ENCODE results near the gene NCAPD2. TPM values are rescaled to one million over a fixed set of nuclear protein-coding genes. Genes with fewer than 3 reads are reported as not detected.

NCAPD2 gene
- total RNA-seq, 1 donor from 2014 or later = 96.5 TPM

DNA sequence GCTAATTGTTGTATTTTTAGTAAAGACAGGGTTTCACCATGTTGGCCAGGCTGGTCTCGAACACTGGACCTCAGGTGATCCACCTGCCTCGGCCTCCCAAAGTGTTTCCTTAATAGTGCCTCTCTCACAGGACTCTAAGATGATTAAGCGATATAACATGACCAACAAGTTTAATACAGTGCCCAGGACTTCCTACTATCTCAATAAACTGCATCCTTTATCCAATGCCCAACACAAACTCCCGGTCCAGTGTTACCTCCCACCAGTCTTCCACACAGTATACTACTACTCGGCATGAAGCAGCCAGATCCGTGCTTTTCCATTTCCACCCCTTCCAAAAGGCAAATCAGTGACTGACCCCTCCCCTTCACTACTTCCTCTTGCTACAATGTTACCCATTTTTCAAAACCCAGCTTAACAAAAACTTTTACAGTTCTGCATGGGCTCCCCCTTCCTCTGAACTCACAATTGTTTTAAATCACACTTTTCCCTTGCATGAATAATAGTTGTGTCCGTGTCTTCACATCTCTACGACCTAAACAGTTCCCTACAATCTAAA is 73.3 kb downstream of the NCAPD2 start:
- H3K27me3 Mint-ChIP-seq = no peaks in the 10 kb centered on the region
- no peak for TF ChIP-seq CTCF (conservative IDR thresholded peaks at IDR 0.05)
- peak overlapping the region; percentile 99 for H3K4me3 Mint-ChIP-seq
- peaks cover 60% of the 10 kb centered on the region for H3K36me3 Mint-ChIP-seq
- H3K9me3 Mint-ChIP-seq = no peaks in the 10 kb centered on the region
- peaks cover 12% of the 10 kb centered on the region for H3K4me1 Mint-ChIP-seq (ENCODE audit: unreplicated experiment)
- H3K27ac Mint-ChIP-seq = peak overlapping the region; percentile 97
- no peak for DNase-seq (ENCODE audit: extremely low spot score, unreplicated experiment)

GRCh38 chr12:6569312-6569711 is 75.4 kb downstream of the NCAPD2 start:
- DNase-seq (ENCODE audit: extremely low spot score, unreplicated experiment) = no peak
- Mint-ChIP-seq H3K27ac (peak overlapping the region; percentile 97), H3K27me3 (no peaks in the 10 kb centered on the region), H3K4me3 (peak overlapping the region; percentile 63), H3K9me3 (no peaks in the 10 kb centered on the region), H3K4me1 (ENCODE audit: unreplicated experiment) (peaks cover 12% of the 10 kb centered on the region), H3K36me3 (peaks cover 54% of the 10 kb centered on the region)
- no peak for TF ChIP-seq CTCF (conservative IDR thresholded peaks at IDR 0.05)

GRCh38 chr12:6569786-6570185 is 75.9 kb downstream of the NCAPD2 start:
- H3K27ac Mint-ChIP-seq = peak overlapping the region; percentile 97
- H3K4me3 Mint-ChIP-seq = peak overlapping the region; percentile 63
- H3K36me3 Mint-ChIP-seq = peaks cover 54% of the 10 kb centered on the region
- TF ChIP-seq CTCF (conservative IDR thresholded peaks at IDR 0.05) = no peak
- H3K9me3 Mint-ChIP-seq = no peaks in the 10 kb centered on the region
- DNase-seq (ENCODE audit: extremely low spot score, unreplicated experiment) = no peak
- H3K4me1 Mint-ChIP-seq (ENCODE audit: unreplicated experiment) = peaks cover 12% of the 10 kb centered on the region
- H3K27me3 Mint-ChIP-seq = no peaks in the 10 kb centered on the region

DNA sequence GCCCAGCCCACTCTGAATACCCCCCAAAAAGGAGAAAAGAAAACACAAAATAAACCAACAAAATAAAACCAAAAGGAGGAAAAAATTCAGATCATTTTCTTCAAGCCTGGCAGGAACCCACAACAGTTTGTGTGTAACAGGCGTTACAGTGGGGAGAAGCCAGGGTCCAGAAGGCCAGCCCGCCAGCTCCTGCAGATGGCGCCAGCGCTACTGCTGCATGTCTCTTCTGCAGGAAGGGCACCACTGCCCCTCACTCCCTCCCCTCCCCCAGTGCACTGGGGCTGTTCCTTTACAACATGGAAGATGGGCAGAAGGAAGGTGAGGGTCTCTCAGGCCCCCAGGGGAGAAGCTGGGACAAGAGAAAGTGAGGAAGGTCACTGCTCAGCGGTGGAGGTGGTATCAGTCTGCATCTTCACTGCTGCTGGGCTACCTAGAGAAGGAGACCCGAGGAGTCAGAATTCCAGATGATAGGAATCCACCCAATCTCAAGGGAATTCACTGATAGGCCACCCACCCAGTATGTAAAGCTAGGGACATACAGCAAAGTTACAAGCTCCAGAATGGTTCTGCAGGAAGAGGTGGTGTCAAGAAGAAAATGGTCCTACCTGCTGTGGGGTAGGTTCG is 76.5 kb downstream of the NCAPD2 start:
- Mint-ChIP-seq H3K4me1 (ENCODE audit: unreplicated experiment) (peaks cover 12% of the 10 kb centered on the region), H3K4me3 (peak overlapping the region; percentile 63), H3K9me3 (no peaks in the 10 kb centered on the region), H3K27me3 (no peaks in the 10 kb centered on the region), H3K27ac (peak overlapping the region; percentile 97), H3K36me3 (peaks cover 54% of the 10 kb centered on the region)
- no peak for DNase-seq (ENCODE audit: extremely low spot score, unreplicated experiment)
- peak; percentile 72 for TF ChIP-seq CTCF (conservative IDR thresholded peaks at IDR 0.05)

DNA sequence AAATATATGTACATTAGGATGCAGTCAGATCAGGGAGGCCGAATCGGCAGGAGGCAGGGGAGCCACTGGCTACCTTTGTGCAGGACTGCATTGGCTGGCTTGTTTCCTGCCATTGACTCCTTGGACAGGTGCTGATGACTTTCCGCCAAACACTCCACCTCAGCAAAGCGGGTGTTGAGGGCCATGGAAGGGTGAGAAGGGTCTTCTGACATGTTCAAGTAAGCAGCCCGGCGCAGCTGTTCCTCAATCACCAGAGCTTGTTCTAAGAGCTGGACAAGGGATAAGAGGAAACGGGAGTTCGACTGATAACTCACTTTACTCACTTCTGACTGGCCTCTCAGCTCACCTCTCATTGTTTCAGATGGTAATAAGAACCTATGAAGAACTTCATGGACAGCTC is 79.1 kb downstream of the NCAPD2 start:
- no peaks in the 10 kb centered on the region for H3K9me3 Mint-ChIP-seq
- H3K4me3 Mint-ChIP-seq = no peak overlapping the region
- no peaks in the 10 kb centered on the region for H3K27me3 Mint-ChIP-seq
- peaks cover 4% of the 10 kb centered on the region for H3K4me1 Mint-ChIP-seq (ENCODE audit: unreplicated experiment)
- no peak for DNase-seq (ENCODE audit: extremely low spot score, unreplicated experiment)
- no peak for TF ChIP-seq CTCF (conservative IDR thresholded peaks at IDR 0.05)
- peak overlapping the region; percentile 17 for H3K27ac Mint-ChIP-seq
- peaks cover 53% of the 10 kb centered on the region for H3K36me3 Mint-ChIP-seq

All from type B pancreatic cell (in vitro differentiated cells).